ENCODE data around the gene FBXL19.

The FBXL19 gene

DNA sequence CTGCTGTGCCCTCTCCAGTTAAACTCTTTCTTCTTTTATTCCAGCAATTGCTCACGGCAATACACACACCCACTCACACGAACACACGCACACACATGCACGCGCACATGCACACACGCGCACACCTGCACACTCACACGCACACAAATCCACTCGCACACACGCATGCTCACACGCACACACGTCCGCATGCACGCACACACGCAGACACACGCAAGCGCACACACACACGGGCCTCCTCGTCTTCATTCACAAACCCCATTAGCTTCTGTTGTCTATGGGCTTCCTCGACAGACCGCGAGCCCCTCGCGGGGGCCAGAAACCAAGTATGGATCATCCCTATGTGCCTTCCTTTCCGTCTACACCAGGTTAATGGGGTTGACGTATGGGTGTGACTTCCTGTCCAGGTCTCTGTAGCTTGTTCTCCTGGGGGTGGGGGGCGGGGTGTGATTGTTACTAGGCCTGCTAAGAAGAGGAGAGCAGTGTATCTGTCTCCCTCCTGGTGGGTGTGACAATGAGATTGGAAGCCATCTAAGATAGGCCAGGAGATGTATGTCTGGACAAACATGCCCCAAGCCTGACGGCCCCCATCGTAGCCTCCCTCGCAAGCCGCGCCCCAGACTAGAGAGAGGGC is 27.6 kb upstream of the FBXL19 start:
- DNase-seq (ENCODE audit: low read depth) = no peak

DNA sequence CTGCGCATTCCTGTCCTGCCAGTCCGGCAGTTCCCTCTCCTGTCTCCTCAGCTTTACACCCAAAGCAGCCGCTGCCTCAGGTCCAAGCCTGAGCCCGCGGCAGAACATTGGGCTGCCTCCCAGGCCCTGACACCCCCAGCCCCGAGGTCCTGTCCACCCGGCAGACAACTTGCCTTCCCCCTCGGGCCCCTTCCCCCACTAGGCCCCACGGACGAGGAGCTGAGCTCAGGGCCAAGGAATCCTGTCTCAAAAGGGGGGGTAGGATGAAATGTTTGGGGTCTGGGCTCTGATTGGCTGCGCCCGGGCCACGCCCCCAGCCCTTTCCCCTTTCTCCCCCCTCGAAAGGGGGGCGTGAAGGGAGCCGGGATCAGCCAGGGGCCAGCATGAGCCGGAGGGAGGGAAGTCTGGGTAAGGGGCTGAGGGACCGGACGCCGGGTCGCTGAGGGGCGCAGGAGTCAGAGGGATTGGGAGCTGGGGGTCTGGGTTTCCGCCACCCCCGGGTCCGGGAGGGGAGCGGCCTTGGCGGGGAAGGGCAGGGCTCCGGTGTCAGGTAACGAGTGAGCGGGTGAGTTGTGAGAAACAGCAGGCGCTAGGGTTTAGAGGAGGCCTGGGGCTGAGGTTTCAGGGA is 27.0 kb upstream of the FBXL19 start, which contains the start of gene CTF1:
TSS of gene CTF1 (plus strand) at position 354 of the 628 bp plus-strand sequence. CDS start at position 384, 30 bp downstream.
- DNase-seq (ENCODE audit: low read depth) = peak; percentile 79

- peak; percentile 86 for DNase-seq (ENCODE audit: low read depth)
Observed at GRCh38 chr16:30896889-30897733, 26.3 kb upstream of the FBXL19 start.

DNA sequence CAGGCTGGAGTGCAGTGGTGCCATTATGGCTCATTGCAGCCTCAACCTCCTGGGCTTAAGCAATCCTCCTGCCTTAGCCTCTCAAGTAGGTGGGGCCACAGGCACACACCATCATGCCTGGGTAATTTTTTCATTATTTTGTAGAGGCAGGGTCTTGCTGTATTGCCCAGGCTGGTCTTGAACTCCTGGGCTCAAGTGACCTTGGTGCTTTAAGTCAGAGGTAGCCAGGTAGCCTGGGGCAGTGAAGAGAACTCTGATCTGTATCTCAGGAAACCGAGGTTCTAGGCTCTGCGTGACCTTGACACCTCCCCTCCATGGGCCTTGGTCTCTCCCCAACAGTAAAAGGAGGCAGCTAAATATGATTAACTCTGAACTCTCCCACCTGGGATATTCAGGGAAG is 23.6 kb upstream of the FBXL19 start:
- DNase-seq (ENCODE audit: low read depth) = no peak

GRCh38 chr16:30900588-30900987 is 22.8 kb upstream of the FBXL19 start:
- no peak for DNase-seq (ENCODE audit: low read depth)

DNA sequence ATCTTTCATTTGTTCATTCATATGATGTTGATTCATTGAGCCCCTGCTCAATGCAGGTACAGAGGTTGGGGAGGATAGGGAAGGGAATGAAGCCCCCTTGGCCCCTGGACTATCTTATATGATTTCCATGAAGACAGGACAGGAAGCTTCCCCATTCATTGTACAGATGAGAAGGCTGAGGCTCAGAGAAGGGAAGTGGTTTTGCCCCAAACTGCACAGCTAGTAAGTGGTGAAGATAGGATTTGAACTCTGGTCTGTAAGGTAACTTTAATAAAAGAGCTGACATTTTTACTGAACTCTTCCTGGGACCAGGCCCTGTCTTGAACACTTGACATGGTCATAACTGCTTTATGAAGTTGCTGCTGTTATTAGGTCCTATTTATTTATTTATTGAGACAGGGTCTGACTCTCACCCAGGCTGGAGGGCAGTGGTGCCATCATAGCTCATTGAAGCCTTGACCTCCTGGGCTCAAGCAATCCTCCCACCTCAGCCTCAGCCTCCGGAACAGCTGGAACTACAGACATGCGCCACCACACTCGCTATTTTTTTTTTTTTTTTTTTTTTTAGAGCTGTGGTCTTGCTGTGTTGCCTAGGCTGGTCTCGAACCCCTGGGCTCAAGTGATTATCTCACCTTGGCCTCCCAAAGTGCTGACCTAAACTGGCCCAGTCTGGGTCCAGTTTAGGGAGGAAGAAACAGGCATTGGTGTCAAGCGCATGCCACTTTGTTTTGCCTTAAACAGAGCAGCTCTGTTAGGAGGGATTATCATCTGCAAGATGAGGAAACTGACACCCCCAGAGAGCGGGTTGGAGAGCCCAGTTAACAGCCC is 22.0 kb upstream of the FBXL19 start:
- DNase-seq (ENCODE audit: low read depth) = no peak

- peak; percentile 43 for DNase-seq (ENCODE audit: low read depth)
Observed at GRCh38 chr16:30902029-30902972, 21.1 kb upstream of the FBXL19 start.

- no peak for DNase-seq (ENCODE audit: low read depth)
Observed at GRCh38 chr16:30903002-30903401, 20.4 kb upstream of the FBXL19 start.

GRCh38 chr16:30903596-30903995 is 19.8 kb upstream of the FBXL19 start:
- DNase-seq (ENCODE audit: low read depth) = no peak

GRCh38 chr16:30904114-30904780 is 19.1 kb upstream of the FBXL19 start:
- DNase-seq (ENCODE audit: low read depth) = no peak

DNA sequence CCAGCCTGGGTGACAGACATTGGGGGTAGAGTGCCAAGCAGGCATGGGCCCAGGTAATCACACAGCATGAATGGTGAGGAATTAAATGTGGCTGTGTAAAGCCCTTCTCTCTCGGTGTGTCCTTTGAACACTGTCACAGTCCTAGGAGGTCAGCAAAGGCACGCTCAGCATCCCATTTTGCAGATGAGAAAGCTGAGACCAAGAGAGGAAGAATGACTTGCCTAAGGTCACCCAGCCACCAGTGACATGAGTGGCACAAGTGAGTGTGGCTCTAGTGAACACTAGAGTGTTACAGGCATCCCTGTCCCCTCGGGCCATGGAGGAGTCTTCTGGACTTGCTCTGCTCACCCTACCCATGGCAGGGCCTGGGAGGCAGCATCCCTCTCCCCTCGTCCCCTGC is 16.3 kb upstream of the FBXL19 start:
- DNase-seq (ENCODE audit: low read depth) = no peak

DNA sequence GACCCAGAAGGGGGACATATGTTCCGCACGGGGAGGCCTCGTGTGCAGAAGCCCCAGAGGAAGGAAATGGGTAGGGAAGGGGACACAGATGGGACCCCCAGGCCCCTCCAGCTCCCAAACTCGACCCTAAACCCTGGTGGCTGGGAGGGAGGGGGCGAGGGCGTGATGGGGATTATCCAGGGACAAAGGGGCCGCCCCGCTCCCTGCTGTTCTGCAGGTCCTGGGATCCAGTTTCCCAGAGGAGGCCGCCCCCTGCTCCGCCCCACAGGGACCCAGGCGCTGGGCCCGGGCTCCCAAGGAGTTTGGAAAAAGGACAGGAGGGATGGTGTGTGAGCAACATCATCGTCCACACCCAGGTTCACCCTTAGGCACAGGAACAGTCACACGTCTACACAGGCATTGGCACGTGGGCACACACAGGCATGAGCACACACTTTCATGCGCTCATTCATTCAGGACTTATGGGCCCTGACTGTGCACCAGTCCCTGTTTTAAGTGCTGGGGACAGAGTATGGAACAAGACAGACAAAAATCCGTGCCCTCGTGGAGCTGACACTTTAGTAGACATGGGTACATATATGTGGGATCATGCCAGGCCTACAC is 12.8 kb upstream of the FBXL19 start:
- no peak for DNase-seq (ENCODE audit: low read depth)

DNA sequence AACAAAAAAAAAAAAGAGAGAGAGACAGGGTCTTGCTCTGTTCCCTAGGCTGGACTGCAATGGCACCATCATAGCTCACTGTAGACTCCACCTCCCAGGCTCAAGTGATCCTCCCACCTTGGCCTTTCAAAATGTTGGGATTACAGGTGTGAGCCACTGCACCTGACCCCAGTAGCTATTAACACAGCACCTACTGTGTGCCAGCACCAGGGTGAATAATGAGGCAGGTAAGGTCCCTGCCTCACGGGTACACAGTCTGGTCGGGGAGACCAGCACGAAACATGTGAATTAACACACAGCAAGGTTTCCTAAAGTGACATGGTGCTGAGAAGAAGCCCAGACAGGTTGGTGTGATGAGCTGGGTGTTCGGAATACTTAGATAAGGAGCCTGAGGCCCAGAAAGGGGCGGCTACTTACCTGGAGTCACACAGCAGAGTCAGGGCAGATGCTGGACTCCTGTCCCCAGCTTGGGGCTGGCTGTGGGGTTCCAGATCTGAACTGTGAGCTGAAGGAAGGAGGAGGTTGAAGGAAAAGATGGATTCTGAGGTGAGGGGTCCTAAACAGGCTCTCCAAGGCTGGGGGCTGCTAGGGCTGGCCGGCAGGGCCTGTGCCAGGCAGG is 10.5 kb upstream of the FBXL19 start:
- no peak for DNase-seq (ENCODE audit: low read depth)

- no peak for DNase-seq (ENCODE audit: low read depth)
Observed at GRCh38 chr16:30914830-30915229, 8.5 kb upstream of the FBXL19 start.

DNA sequence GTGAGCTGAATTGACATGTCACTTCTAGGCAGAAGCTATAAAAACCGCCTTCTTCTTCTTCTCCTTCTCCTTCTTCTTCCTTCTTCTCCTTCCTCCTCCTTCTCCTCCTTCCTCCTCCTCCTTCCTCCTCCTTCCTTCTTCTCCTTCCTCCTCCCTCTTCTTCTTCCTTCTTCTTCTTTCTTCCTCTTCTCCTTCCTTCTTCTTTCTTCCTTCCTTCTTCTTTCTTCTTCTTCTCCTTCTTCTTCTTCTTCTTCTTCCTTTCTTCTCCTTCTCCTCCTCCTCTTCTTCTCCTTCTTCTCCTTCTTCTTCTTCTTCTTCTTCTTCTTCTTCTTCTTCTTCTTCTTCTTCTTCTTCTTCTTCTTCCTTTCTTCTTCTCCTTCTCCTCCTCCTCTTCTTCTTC is 4.8 kb upstream of the FBXL19 start:
- DNase-seq (ENCODE audit: low read depth) = no peak

DNA sequence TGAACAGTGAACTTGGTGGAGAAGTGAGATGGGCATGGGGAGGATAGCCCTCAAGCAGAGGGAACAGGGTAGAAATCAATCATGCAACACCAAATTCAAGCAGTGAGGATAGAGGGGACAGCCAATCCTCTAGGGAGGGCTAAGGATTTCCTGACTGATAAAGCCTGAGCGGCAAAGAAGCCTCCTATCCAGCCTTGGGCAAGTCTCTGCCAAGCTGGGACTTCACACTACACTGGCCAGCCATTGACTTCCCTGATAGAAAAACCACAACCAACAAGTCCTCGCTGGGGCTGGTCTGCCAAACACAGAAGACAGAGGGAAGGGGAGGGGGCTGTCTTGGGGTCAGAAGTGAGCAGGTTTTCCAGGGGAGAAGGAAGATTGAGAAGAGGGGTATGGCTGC is 2.5 kb upstream of the FBXL19 start:
- no peak for DNase-seq (ENCODE audit: low read depth)

DNA sequence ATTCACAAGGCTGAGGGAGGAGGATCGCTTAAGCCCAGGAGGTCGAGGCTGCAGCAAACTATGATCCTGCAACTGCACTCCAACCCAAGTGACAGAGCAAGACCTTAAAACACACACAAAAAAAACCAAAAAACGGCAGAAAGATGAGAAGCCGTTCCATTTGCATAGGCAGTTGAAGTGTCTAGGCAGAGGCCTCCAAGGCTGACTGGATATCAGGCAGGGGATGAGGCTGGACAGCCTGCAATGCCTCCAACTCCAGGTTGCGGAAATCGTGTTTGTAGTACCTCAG is 2.0 kb upstream of the FBXL19 start:
- no peak for DNase-seq (ENCODE audit: low read depth)

DNA sequence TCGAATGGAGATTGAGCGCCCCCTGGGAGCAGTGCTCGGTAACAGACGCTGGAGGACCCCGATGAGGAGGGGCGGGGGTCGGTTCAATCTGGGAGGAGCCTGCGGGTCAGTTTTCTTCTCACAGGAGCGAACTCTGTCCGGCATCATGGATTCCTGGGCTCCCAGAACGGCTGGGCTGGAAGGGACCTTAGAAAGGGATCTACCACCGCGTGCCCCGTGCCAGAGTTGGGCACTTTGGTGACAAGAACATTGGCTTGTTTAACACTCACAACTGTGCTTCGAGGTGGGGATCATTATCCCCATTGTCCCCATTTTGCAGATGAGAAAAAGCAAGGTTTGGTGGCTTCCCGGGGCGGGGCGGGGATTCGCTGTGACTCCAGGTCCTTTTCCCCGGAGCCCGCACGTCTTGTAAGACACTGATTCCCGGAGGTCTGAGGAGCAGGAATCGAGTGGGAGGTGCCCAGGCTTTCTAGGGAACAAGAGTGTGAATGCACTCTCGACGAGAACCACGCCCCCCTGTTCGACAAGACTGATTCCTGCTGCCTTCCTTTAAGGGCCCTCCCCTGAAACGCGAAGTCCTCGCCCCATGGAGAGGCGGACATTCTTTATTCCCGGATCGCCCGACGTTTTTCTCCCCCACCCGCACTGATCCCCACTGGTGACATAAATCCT is 1.5 kb upstream of the FBXL19 start:
- peak; percentile 65 for DNase-seq (ENCODE audit: low read depth)

DNA sequence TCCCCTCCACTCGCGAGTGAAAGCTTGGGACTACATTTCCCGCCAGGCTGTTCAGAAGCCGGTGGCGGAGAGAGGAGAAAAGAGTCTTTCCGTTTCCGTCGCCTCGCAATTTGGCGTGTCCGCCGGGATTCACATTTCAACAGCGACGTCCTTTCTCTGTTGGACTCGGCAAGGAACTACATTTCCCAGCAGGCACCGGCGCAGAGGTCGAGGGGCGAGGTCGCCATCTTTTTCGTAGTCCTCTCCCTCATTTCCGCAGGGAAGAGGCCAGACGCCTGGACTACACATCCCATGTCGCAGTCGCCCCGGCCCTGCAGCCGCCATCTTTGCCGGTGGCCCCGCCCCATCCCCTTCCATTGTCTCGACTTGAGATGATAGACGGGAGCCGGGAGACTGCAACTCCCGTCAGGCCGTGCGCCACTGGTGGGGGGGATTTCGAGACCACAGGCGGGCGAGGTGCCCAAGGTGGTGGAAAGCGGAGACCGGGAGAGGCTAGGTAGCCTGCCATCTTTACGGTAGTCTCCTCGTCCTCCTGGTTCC is 882 bp upstream of the FBXL19 start:
- peak; percentile 99 for DNase-seq (ENCODE audit: low read depth)
